HG02884 (cell line): ENCODE data around the gene ADGRB3.
"Not testable (repeated sequence)": the region's sequence is repeated elsewhere in the genome, so short reads cannot be mapped to it uniquely, and the experiment has no call there.

ENCODE experiments used
- ATAC-seq: cut with Tn5 transposase; IDR thresholded peaks from one replicate; pipeline ENCODE4 v1.9.1; 2021; ENCODE audit warnings: mild to moderate bottlenecking, moderate library complexity; ENCODE audit not compliant: unreplicated experiment

The ADGRB3 gene

DNA sequence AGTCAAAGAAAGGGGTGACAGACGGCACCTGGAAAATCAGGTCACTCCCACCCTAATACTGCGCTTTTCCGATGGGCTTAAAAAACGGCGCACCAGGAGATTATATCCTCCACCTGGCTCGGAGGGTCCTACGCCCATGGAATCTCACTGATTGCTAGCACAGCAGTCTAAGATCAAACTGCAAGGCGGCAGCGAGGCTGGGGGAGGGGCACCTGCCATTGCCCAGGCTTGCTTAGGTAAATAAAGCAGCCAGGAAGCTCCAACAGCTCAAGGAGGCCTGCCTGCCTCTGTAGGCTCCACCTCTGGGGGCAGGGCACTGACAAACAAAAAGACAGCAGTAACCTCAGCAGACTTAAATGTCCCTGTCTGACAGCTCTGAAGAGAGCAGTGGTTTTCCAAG, 277.7 kb downstream of the ADGRB3 start:
- not testable (repeated sequence) for ATAC-seq

GRCh38 chr6:68915586-68915985, 280.5 kb downstream of the ADGRB3 start:
- ATAC-seq = no peak

DNA sequence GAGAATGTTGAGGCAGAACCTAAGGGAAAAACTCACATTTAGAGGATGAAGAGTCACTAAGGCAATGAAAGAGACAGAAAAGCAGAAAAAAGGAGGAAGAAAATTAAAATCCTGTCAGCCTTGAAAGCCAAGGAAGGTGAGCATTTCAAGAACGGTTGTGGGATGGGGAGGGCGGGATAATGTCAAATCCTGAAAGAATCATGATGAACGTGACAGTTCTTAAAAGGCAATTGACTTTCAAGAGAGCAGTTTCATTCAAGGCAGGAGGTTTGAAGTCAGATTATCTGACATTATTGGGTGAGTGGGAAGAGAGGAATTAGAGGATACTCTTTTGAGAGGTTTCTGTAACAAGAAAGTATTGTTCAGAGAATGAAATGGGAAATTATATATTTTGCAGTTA, 284.5 kb downstream of the ADGRB3 start:
- no peak for ATAC-seq

DNA sequence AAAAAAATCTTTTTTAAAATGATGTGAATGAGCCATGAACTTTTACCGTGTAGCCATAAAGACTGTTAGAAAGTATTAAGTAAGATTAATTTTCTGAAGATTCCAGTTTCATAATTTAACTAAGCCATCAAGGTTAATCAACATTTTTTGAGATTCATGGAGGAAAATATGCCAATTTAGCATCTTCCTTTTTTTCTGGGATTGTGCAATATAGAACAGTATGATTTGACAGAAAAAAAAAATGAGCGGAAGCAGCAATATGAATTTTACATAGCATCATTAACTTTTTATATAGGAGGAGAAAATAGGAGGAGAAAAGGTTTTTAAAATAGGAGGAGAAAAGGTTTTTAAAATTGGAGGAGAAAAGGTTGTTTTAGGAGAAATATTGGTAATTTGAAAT, 306.3 kb downstream of the ADGRB3 start:
- ATAC-seq = no peak

DNA sequence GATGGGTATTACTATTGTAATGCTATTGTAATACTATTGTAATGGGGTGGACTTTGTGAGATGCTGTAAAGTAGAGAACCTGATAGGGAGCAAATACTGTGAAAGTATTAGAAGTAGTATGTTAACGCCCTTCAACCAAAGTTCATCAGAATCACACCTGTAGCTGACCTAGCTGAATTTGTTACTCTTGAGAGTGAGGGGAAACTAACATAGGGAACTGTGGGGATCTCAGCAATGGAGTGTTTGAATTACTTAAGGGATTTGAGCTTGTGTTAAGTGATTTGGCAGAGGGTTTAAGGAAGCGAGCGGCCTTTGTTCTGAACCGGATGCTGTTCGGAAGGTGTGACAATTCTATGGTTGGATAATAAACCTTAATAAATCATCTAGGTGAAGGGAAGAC, 312.6 kb downstream of the ADGRB3 start:
- ATAC-seq = no peak

DNA sequence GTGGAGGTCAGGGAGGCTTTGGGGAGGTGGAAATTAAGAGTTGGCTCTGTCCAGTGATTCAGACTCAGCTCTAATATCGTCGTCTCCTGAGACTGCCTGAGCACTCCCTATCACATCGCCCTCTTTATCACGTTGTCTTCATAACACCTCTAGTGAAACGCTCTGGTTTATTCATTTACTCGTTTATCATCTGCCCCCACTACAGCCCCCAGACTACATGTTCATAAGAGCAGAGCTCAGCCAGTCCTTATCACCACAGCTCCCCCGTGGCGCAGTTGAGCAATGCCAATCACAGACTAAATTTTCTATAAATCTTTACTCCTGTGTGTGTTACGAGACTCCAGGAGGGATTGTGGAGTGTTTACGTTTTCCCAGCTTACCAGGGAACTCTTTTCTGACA, 316.2 kb downstream of the ADGRB3 start:
- ATAC-seq = no peak

GRCh38 chr6:68958327-68958726, 323.2 kb downstream of the ADGRB3 start:
- ATAC-seq = no peak

- peak; percentile 86 for ATAC-seq
Measured at GRCh38 chr6:68967549-68968300, 332.6 kb downstream of the ADGRB3 start.

- ATAC-seq = no peak
Measured at GRCh38 chr6:68968301-68968649, 333.2 kb downstream of the ADGRB3 start.

DNA sequence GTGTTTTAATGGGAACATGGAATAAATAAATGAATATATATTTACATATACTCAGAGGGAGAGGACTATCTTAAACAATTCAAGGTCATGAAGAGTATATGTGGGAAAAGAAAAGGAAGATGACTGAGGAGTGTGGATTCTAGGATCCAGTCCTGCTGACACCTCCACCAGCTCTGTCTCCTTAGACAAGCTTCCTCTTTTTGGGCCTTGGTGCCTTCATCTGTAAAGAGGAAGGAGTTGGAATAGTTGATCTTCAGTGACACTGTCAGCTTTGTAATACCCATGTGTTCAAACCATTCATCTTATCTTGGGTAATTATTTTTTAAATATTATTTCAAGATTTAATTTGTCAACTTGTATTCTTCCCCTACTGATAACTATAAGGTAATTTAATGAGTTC, 338.0 kb downstream of the ADGRB3 start:
- no peak for ATAC-seq

- no peak for ATAC-seq
Measured at GRCh38 chr6:68975064-68975463, 340.0 kb downstream of the ADGRB3 start.

DNA sequence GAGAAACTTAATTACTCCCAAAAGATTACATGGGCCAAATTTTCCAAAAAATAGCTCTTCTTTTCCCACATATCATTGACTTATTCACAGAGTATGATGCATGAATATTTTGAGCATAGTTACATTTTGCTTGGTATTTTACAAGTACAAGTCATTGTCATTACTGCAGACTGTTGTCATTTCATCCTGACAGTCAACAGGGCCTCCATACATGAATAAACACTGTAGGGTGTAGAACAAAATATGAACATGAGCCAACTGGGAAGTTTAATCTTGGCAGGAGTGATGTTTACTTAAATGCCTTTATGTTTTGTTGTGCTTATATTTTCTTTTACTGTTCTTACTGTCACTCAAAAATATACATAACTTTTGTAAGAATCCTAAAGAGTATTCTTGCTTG, 340.7 kb downstream of the ADGRB3 start:
- no peak for ATAC-seq

- ATAC-seq = no peak
Measured at GRCh38 chr6:68976260-68976659, 341.2 kb downstream of the ADGRB3 start.

DNA sequence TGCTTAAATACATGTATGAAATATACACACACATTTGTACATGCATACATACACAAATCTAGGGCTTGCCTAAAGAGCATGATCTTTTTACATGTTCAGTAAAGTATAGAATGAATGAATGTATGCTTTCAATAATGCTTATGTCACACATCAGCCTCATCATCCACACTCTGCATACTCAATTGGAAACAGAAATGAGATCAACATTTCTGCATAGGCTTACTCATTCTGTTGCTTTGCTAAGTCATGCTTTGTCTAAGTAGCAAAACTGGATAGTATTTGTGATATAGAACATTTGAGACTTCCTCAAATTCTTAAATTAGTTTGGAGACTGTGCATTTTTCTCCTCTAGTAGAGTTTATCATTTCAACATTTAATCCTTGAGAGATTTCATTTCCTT, 343.3 kb downstream of the ADGRB3 start:
- ATAC-seq = no peak

DNA sequence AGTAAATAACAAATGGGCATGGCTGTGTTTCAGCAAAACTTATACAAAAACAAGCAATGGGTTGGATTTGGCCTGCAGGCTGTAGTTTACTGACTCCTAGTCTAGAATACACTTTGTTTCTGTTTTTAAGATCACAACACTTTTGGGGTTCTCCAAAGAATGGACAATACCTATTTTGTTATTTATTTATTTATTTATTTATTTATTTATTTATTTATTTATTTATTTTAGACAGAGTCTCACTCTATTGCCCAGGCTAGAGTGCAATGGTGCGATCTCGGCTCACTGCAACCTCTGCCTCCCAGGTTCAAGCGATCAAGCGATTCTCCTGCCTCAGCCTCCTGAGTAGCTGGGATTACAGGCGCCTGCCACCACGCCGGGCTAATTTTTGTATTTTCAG, 346.6 kb downstream of the ADGRB3 start:
- not testable (repeated sequence) for ATAC-seq

DNA sequence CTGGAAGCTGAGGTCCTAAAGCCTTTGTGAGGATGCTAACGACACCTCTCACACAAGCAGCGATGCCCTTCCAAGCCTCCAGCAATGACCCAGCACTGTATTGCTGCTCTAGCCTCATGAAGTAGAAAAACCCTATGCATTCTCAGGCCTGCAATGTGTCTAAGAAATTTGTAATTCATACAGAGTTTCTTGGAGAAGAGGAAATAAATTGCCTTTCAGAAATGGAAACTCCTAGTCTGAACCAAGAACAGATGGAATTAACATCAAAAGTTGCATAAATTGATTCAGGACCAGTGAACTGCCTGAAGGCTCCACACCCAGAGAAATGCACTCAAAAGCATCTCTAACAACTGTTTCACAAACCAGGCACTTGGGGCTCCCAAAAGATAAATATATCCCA, 353.6 kb downstream of the ADGRB3 start:
- ATAC-seq = no peak

GRCh38 chr6:68990317-68990716, 355.2 kb downstream of the ADGRB3 start:
- no peak for ATAC-seq

DNA sequence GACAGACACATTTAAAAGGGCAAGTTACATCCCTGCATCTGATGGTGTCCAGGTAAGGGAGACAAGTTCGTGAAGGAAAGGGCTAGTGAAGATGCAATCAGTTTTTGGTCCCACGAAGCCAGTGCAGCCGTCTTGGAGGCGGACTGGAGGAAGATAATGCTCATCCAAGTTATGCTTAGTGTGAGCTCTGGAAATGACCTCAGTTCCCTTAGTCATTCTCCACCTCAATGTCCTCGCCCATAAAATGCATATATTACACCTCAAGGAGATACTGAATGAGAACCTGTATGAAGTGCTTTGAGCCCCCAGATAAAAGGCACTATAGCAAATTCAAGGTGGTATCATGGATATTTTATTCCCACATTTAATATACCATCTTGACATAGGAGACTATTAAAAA, 358.8 kb downstream of the ADGRB3 start:
- no peak for ATAC-seq

DNA sequence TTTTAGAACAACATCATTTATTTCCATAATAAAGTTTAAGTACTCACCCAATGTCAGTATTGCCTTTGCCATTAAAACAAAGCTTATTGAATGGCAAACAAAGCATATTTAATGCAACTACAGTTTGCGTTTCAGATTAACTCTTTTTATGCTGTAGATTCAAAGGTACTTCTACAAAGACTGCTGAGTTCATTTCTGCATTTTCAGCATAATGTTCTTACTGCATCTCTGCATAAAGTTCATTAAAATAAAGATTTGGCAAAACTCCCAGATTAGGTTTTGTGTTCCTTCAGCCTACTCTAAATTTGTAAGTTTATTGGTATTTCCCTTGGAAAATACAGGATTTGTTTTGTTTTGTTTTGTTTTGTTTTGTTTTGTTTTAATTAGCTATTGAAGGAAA, 359.4 kb downstream of the ADGRB3 start:
- no peak for ATAC-seq

GRCh38 chr6:69005199-69005598, 370.1 kb downstream of the ADGRB3 start:
- no peak for ATAC-seq

GRCh38 chr6:69007781-69008180, 372.7 kb downstream of the ADGRB3 start:
- ATAC-seq = no peak

DNA sequence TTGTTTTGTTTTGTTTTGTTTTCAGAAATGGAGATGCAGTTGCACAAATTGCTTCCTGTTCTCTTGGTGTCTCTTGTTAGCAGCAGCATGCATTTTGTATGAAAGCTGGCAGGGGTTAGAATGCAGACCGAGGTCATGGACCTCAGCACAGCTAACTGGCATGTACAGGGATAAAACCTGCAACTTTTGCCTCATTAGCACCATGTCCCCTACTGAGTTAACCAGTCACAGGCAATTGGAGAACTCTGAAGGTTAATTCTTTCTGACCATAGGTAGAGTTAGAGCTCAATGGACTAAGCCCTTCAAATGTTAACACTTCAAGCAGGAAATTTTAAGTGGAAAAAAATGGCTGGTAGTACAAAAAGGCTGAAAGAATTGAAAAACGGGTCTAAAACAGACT, 377.1 kb downstream of the ADGRB3 start:
- ATAC-seq = no peak

- no peak for ATAC-seq
Measured at GRCh38 chr6:69012876-69013275, 377.8 kb downstream of the ADGRB3 start.
